ENCODE measurements around the gene ZSCAN5A. TPM values are rescaled to one million over a fixed set of nuclear protein-coding genes. Genes with fewer than 3 reads are reported as not detected.
A peak's percentile ranks its signal among the peaks of the same experiment; 100 is the strongest.

ZSCAN5A gene
- total and polyA plus RNA-seq, 2 of the 13 experiments (the other 11 are each of a cell fraction or from before 2014, with no cell fraction given): 9.5 to 17.8 TPM

DNA sequence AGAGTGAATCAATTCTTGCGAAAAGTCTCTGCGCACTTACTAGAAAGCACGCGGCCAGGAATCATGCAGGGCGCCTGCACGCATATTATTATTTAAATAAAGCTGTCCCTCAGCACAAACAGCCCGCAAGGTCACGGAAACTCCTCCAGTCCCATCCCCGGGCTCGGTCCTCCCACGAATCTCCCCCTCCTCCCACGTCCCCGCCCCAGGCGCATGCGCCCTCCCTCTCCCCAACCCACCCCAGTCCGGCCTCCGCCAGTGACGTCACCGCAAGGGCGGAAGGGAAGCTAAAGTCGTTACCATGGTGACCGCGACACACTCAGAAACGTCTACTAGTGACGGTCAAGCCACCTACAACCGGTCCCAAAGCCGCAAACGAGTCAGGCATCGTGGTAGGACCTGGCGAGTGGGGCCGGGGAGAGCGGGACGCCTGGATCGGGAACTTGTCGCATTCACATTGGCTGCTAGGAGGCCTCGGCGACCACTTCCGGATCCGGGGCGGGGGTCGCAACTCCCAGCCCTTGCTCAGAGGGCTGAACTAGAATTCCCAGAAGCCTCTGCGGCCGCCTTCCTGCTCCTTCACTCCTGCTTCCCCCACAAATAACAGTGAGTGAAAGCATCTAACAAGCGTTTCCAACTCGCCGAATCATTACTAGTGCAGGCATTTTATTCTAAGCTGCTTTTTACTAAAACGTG lies at the start of gene ZSCAN5A (continued):
- peak; percentile 85 for TF ChIP-seq YEATS4 (CRISPR knock-in tag; IDR thresholded peaks at IDR 0.05; ENCODE audit: borderline replicate concordance)
- no peak for TF ChIP-seq SATB2 (CRISPR knock-in tag; IDR thresholded peaks at IDR 0.05)
- TF ChIP-seq SKI (IDR thresholded peaks at IDR 0.05; ENCODE audit: partially characterized antibody): peak; percentile 6
- TF ChIP-seq RBM39 (IDR thresholded peaks at IDR 0.05; ENCODE audit: low read depth, low read length, poor library complexity, severe bottlenecking): peak; percentile 11
- no peak for TF ChIP-seq HOXA5 (CRISPR knock-in tag; IDR thresholded peaks at IDR 0.05)
- TF ChIP-seq, protein P1, sequence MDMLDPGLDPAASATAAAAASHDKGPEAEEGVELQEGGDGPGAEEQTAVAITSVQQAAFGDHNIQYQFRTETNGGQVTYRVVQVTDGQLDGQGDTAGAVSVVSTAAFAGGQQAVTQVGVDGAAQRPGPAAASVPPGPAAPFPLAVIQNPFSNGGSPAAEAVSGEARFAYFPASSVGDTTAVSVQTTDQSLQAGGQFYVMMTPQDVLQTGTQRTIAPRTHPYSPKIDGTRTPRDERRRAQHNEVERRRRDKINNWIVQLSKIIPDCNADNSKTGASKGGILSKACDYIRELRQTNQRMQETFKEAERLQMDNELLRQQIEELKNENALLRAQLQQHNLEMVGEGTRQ (IDR thresholded peaks at IDR 0.05; ENCODE audit: low read depth, low read length): no peak
- TF ChIP-seq, protein P1 (CRISPR knock-in tag; IDR thresholded peaks at IDR 0.05; ENCODE audit: borderline replicate concordance): no peak
- TF ChIP-seq, protein P2, sequence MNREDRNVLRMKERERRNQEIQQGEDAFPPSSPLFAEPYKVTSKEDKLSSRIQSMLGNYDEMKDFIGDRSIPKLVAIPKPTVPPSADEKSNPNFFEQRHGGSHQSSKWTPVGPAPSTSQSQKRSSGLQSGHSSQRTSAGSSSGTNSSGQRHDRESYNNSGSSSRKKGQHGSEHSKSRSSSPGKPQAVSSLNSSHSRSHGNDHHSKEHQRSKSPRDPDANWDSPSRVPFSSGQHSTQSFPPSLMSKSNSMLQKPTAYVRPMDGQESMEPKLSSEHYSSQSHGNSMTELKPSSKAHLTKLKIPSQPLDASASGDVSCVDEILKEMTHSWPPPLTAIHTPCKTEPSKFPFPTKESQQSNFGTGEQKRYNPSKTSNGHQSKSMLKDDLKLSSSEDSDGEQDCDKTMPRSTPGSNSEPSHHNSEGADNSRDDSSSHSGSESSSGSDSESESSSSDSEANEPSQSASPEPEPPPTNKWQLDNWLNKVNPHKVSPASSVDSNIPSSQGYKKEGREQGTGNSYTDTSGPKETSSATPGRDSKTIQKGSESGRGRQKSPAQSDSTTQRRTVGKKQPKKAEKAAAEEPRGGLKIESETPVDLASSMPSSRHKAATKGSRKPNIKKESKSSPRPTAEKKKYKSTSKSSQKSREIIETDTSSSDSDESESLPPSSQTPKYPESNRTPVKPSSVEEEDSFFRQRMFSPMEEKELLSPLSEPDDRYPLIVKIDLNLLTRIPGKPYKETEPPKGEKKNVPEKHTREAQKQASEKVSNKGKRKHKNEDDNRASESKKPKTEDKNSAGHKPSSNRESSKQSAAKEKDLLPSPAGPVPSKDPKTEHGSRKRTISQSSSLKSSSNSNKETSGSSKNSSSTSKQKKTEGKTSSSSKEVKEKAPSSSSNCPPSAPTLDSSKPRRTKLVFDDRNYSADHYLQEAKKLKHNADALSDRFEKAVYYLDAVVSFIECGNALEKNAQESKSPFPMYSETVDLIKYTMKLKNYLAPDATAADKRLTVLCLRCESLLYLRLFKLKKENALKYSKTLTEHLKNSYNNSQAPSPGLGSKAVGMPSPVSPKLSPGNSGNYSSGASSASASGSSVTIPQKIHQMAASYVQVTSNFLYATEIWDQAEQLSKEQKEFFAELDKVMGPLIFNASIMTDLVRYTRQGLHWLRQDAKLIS (CRISPR knock-in tag; IDR thresholded peaks at IDR 0.05): no peak
- TF ChIP-seq, protein P3, sequence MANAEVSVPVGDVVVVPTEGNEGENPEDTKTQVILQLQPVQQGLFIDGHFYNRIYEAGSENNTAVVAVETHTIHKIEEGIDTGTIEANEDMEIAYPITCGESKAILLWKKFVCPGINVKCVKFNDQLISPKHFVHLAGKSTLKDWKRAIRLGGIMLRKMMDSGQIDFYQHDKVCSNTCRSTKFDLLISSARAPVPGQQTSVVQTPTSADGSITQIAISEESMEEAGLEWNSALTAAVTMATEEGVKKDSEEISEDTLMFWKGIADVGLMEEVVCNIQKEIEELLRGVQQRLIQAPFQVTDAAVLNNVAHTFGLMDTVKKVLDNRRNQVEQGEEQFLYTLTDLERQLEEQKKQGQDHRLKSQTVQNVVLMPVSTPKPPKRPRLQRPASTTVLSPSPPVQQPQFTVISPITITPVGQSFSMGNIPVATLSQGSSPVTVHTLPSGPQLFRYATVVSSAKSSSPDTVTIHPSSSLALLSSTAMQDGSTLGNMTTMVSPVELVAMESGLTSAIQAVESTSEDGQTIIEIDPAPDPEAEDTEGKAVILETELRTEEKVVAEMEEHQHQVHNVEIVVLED (CRISPR knock-in tag; IDR thresholded peaks at IDR 0.05; ENCODE audit: borderline replicate concordance): peak; percentile 77; the same call in 1 of the 2 replicates
- no peak for TF ChIP-seq POLR2AphosphoS2 (IDR thresholded peaks at IDR 0.05; ENCODE audit: low read depth, low read length)
- peak; percentile 98 for TF ChIP-seq CREM (IDR thresholded peaks at IDR 0.05)
- TF ChIP-seq CREM (CRISPR knock-in tag; IDR thresholded peaks at IDR 0.05): no peak
- TF ChIP-seq, protein P4, sequence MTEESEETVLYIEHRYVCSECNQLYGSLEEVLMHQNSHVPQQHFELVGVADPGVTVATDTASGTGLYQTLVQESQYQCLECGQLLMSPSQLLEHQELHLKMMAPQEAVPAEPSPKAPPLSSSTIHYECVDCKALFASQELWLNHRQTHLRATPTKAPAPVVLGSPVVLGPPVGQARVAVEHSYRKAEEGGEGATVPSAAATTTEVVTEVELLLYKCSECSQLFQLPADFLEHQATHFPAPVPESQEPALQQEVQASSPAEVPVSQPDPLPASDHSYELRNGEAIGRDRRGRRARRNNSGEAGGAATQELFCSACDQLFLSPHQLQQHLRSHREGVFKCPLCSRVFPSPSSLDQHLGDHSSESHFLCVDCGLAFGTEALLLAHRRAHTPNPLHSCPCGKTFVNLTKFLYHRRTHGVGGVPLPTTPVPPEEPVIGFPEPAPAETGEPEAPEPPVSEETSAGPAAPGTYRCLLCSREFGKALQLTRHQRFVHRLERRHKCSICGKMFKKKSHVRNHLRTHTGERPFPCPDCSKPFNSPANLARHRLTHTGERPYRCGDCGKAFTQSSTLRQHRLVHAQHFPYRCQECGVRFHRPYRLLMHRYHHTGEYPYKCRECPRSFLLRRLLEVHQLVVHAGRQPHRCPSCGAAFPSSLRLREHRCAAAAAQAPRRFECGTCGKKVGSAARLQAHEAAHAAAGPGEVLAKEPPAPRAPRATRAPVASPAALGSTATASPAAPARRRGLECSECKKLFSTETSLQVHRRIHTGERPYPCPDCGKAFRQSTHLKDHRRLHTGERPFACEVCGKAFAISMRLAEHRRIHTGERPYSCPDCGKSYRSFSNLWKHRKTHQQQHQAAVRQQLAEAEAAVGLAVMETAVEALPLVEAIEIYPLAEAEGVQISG (CRISPR knock-in tag; IDR thresholded peaks at IDR 0.05): peak; percentile 91
- TF ChIP-seq RCOR2 (CRISPR knock-in tag; IDR thresholded peaks at IDR 0.05): no peak
- TF ChIP-seq ZNF672 (CRISPR knock-in tag; IDR thresholded peaks at IDR 0.05): no peak
- peak; percentile 47 for TF ChIP-seq RFX5 (IDR thresholded peaks at IDR 0.05; ENCODE audit: low read depth, low read length)

Data from HepG2 (cell line).